HG03442 (cell line): ENCODE results near the gene KCNJ6.

Experiments
- ATAC-seq: cut with Tn5 transposase; IDR thresholded peaks from one replicate; pipeline ENCODE4 v1.9.1; 2021; ENCODE audit warnings: mild to moderate bottlenecking, moderate library complexity; ENCODE audit not compliant: unreplicated experiment

Gene KCNJ6

DNA sequence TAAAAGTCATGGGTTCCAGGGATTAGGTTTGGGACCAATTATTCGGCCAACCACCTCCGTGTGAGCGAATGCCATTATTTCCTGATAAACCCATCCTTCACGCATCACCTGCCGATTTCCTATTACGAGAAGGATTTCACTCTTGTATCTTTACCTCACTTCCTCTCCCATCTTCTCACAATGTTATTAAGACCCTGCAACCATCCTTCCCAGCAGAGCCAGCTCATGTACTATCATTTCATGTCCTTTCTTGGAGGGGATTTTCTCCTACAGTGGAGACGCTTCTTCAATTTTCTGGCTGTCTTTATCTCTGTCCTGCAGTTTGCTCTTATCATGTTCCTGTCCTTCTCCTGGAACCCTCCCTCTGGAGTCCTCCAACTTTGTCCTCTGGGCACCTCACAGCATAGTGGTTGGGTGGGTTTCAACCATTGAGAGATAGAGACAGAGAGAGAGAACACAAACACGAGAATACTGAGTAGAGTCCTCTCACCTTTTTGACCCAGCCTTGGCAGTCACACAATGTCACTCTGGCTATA is 357.5 kb downstream of the KCNJ6 start:
- ATAC-seq: no peak
